ENCODE data around the gene ITPR1. TPM values are rescaled to one million over a fixed set of nuclear protein-coding genes. Genes with fewer than 3 reads are reported as not detected.

Gene ITPR1
- polyA plus RNA-seq, 1 of the 3 experiments (the other 2 are of a cell fraction) = 5.9 TPM

DNA sequence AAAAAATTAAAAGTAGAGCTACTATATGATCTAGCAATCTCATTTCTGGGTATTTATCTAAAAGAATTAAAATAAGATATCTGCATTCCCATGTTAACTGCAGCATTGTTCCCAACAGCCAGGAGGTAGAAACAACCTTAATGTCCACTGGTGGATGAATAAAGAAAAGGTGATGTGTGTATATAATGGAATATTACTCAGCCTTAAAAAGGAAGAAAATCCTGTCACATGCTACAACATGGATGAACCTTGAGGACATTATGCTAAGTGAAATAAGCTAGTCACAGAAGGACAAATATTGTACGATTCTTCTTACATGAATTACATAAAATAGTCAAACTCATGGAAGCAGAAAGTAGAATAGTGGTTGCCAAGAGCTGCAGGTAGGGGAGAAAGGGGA lies 366.6 kb downstream of the ITPR1 start:
- 44% methylated on average over 1 of the region's 1 CpG for WGBS (ENCODE audit: low lambda C conversion rate)
- ChIA-PET POLR2A (no interaction called here), CTCF (interaction anchor here (1.5 kb wide), 1 partner anchor 12 kb away, joined by 3 read pairs; no protein-coding TSS in a partner anchor)
- H3K36me3 ChIP-seq (replicated peaks in 1 of 2; ENCODE audit: control insufficient read depth in 1 of 2, insufficient read depth in 2 of 2, low read length in 1 of 2) = peaks cover 0 to 5% of the 10 kb centered on the region in 2 experiments
- no peak overlapping the region for H3K27ac ChIP-seq (ENCODE audit: low read depth in 2 of 2, low read length in 1 of 2)
- H3K9ac ChIP-seq = no peak overlapping the region
- H3K4me3 ChIP-seq (ENCODE audit: low read depth in 2 of 2, low read length in 1 of 2) = no peak overlapping the region
- no peak overlapping the region for H2AFZ ChIP-seq (ENCODE audit: low read depth)
- H3K9me2 ChIP-seq = no peaks in the 10 kb centered on the region
- H3K79me2 ChIP-seq (ENCODE audit: insufficient read depth) = no peaks in the 10 kb centered on the region
- H4K20me1 ChIP-seq (ENCODE audit: insufficient read depth) = no peaks in the 10 kb centered on the region
- H3K4me1 ChIP-seq (ENCODE audit: control insufficient read depth in 1 of 2, insufficient read depth in 2 of 2, low read depth in 1 of 2, low read length in 1 of 2) = no peaks in the 10 kb centered on the region
- H3F3A ChIP-seq (replicated peaks; ENCODE audit: insufficient read depth) = no peaks in the 10 kb centered on the region
- peaks cover 18% of the 10 kb centered on the region; the same call in 1 of the 2 replicates for H3K9me3 ChIP-seq
- no peaks in the 10 kb centered on the region for H3K27me3 ChIP-seq (ENCODE audit: insufficient read depth)
- TF ChIP-seq EP300 (IDR thresholded peaks at IDR 0.05; ENCODE audit: borderline replicate concordance in 1 of 2, low read depth in 1 of 2, low read length in 1 of 2) (no peak), RFX5 (IDR thresholded peaks at IDR 0.05; ENCODE audit: low read length) (no peak), NFIC (IDR thresholded peaks at IDR 0.05; ENCODE audit: borderline replicate concordance) (no peak), JUND (IDR thresholded peaks at IDR 0.05) (no peak), SIN3A (IDR thresholded peaks at IDR 0.05; ENCODE audit: borderline replicate concordance, low read depth, low read length) (no peak), FOSL2 (IDR thresholded peaks at IDR 0.05; ENCODE audit: borderline replicate concordance, low read depth) (no peak)
- TF ChIP-seq, protein P1, sequence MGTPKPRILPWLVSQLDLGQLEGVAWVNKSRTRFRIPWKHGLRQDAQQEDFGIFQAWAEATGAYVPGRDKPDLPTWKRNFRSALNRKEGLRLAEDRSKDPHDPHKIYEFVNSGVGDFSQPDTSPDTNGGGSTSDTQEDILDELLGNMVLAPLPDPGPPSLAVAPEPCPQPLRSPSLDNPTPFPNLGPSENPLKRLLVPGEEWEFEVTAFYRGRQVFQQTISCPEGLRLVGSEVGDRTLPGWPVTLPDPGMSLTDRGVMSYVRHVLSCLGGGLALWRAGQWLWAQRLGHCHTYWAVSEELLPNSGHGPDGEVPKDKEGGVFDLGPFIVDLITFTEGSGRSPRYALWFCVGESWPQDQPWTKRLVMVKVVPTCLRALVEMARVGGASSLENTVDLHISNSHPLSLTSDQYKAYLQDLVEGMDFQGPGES (IDR thresholded peaks at IDR 0.05; ENCODE audit: low read depth, low read length) = no peak
- TF ChIP-seq, protein P2, sequence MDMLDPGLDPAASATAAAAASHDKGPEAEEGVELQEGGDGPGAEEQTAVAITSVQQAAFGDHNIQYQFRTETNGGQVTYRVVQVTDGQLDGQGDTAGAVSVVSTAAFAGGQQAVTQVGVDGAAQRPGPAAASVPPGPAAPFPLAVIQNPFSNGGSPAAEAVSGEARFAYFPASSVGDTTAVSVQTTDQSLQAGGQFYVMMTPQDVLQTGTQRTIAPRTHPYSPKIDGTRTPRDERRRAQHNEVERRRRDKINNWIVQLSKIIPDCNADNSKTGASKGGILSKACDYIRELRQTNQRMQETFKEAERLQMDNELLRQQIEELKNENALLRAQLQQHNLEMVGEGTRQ (IDR thresholded peaks at IDR 0.05; ENCODE audit: borderline replicate concordance, low read depth, low read length) = no peak
- H3K4me2 ChIP-seq = no peak overlapping the region
- no peak for DNase-seq

DNA sequence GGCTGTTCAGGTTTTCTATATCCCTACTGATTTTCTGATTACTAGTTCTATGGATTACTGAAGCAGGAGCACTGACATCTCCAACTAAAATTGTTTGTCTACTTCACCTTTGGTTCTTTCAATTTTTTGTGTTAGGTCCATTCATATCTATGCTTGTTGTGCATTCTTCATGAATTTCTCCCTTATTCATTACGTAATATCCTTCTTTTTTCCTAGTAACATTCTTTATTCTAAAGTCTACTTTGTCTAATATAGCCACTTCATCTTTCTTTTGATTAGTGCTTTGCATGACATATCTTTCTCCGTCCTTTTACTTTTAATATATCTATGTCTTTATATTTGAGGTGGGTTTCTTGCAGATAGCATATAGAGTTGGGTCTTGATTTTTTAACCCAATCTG lies 369.8 kb downstream of the ITPR1 start:
- Histone ChIP-seq H3K9ac (no peak overlapping the region), H3K27me3 (ENCODE audit: insufficient read depth) (no peaks in the 10 kb centered on the region), H3K4me2 (no peak overlapping the region), H3K9me3 (peaks cover 18% of the 10 kb centered on the region; the same call in 1 of the 2 replicates), H3K36me3 (replicated peaks in 1 of 2; ENCODE audit: control insufficient read depth in 1 of 2, insufficient read depth in 2 of 2, low read length in 1 of 2) (peaks cover 0 to 5% of the 10 kb centered on the region in 2 experiments), H3K79me2 (ENCODE audit: insufficient read depth) (no peaks in the 10 kb centered on the region), H3K27ac (ENCODE audit: low read depth in 2 of 2, low read length in 1 of 2) (no peak overlapping the region), H4K20me1 (ENCODE audit: insufficient read depth) (no peaks in the 10 kb centered on the region), H3K4me3 (ENCODE audit: low read depth in 2 of 2, low read length in 1 of 2) (no peak overlapping the region), H2AFZ (ENCODE audit: low read depth) (no peak overlapping the region), H3K4me1 (ENCODE audit: control insufficient read depth in 1 of 2, insufficient read depth in 2 of 2, low read depth in 1 of 2, low read length in 1 of 2) (peaks cover 3 to 9% of the 10 kb centered on the region in 2 experiments; a peak in 2 of 4 replicates), H3F3A (replicated peaks; ENCODE audit: insufficient read depth) (no peaks in the 10 kb centered on the region), H3K9me2 (no peaks in the 10 kb centered on the region)
- no peak for DNase-seq
- POLR2A ChIA-PET = no interaction called here
- WGBS (ENCODE audit: low lambda C conversion rate) = 80% methylated on average over 2 of the region's 2 CpGs
- CTCF ChIA-PET = interaction anchor here (1.4 kb wide), 1 partner anchor 120 kb away, joined by 5 read pairs; no protein-coding TSS in a partner anchor
- no peak for TF ChIP-seq YY1 (IDR thresholded peaks at IDR 0.05; ENCODE audit: low read depth)
- TF ChIP-seq NRF1 (IDR thresholded peaks at IDR 0.05; ENCODE audit: low read depth, low read length) = no peak
- no peak for TF ChIP-seq RCOR1 (IDR thresholded peaks at IDR 0.05; ENCODE audit: low read length)
- no peak for TF ChIP-seq RFX5 (IDR thresholded peaks at IDR 0.05; ENCODE audit: low read length)
- no peak for TF ChIP-seq ELF1 (IDR thresholded peaks at IDR 0.05)
- no peak for TF ChIP-seq EZH2phosphoT487 (IDR thresholded peaks at IDR 0.05; ENCODE audit: borderline replicate concordance, low read depth)
- TF ChIP-seq NFIC (IDR thresholded peaks at IDR 0.05; ENCODE audit: borderline replicate concordance) = no peak
- TF ChIP-seq, protein P2 (IDR thresholded peaks at IDR 0.05; ENCODE audit: borderline replicate concordance, low read depth, low read length) = no peak
- no peak for TF ChIP-seq SMC3 (IDR thresholded peaks at IDR 0.05; ENCODE audit: low read depth, low read length)
- TF ChIP-seq, protein P3, sequence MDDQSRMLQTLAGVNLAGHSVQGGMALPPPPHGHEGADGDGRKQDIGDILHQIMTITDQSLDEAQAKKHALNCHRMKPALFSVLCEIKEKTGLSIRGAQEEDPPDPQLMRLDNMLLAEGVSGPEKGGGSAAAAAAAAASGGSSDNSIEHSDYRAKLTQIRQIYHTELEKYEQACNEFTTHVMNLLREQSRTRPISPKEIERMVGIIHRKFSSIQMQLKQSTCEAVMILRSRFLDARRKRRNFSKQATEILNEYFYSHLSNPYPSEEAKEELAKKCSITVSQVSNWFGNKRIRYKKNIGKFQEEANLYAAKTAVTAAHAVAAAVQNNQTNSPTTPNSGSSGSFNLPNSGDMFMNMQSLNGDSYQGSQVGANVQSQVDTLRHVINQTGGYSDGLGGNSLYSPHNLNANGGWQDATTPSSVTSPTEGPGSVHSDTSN (IDR thresholded peaks at IDR 0.05) = no peak
- no peak for TF ChIP-seq POLR2AphosphoS5 (IDR thresholded peaks at IDR 0.05; ENCODE audit: low read depth, low read length)
- no peak for TF ChIP-seq FOXJ3 (CRISPR knock-in tag; IDR thresholded peaks at IDR 0.05)
- TF ChIP-seq, protein P4, sequence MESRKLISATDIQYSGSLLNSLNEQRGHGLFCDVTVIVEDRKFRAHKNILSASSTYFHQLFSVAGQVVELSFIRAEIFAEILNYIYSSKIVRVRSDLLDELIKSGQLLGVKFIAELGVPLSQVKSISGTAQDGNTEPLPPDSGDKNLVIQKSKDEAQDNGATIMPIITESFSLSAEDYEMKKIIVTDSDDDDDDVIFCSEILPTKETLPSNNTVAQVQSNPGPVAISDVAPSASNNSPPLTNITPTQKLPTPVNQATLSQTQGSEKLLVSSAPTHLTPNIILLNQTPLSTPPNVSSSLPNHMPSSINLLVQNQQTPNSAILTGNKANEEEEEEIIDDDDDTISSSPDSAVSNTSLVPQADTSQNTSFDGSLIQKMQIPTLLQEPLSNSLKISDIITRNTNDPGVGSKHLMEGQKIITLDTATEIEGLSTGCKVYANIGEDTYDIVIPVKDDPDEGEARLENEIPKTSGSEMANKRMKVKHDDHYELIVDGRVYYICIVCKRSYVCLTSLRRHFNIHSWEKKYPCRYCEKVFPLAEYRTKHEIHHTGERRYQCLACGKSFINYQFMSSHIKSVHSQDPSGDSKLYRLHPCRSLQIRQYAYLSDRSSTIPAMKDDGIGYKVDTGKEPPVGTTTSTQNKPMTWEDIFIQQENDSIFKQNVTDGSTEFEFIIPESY (IDR thresholded peaks at IDR 0.05; ENCODE audit: borderline replicate concordance, low read depth) = no peak
- no peak for TF ChIP-seq RAD21 (IDR thresholded peaks at IDR 0.05; ENCODE audit: low read length)
- TF ChIP-seq, protein P5, sequence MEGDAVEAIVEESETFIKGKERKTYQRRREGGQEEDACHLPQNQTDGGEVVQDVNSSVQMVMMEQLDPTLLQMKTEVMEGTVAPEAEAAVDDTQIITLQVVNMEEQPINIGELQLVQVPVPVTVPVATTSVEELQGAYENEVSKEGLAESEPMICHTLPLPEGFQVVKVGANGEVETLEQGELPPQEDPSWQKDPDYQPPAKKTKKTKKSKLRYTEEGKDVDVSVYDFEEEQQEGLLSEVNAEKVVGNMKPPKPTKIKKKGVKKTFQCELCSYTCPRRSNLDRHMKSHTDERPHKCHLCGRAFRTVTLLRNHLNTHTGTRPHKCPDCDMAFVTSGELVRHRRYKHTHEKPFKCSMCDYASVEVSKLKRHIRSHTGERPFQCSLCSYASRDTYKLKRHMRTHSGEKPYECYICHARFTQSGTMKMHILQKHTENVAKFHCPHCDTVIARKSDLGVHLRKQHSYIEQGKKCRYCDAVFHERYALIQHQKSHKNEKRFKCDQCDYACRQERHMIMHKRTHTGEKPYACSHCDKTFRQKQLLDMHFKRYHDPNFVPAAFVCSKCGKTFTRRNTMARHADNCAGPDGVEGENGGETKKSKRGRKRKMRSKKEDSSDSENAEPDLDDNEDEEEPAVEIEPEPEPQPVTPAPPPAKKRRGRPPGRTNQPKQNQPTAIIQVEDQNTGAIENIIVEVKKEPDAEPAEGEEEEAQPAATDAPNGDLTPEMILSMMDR (IDR thresholded peaks at IDR 0.05) = no peak

Measured in SK-N-SH (cell line).